Peyer's patch (tissue), 4 donors: ENCODE measurements around the gene KCNK2.

Experiments
- POLR2A ChIP-seq, 2 donors: fragments of 450-650 bp; IDR thresholded peaks; one replicate each; pipeline ENCODE4 v1.5.1; 2017; ENCODE audit warnings: antibody characterized with exemption in 2 of 2, mild to moderate bottlenecking in 2 of 2, moderate library complexity in 2 of 2
- TF ChIP-seq, protein P1 (sequence below), 6 experiments: fragments of 450-650 bp in 4 of 6; fragments of 200-600 bp in 2 of 6; sonication (generic) in 1 of 6; IDR thresholded peaks; one replicate each; pipeline ENCODE4 v1.5.1; 2017 to 2019; ENCODE audit warnings: antibody characterized with exemption in 6 of 6, mild to moderate bottlenecking in 3 of 6, moderate library complexity in 1 of 6

DNA sequence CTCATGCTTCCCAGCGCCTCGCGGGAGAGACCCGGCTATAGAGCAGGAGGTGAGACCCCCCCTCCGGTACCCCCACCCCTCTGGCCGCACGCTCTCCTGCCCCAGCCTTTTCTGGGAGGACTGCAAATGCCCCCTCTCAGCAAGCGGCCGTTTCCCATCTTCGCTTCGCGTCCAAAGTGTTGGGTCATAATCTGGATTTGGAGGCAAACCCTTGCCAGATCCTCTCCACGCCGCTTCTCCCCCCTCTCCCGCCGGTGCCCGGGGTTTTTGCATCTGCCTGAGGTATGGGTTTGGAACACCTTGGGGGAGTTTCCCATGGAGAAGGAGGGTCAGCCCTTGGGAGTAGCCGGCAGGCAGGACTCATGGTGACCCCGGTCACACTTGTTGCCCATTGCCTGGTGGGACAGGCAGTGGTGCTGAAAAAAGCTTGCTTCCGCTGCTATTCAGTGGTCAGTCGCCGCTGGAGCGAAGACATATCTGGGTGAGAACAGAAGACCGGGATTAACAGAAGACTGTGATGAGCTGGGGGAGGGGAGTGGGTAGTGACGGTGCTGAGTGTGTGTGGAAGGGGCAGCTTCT, 935 bp downstream of the KCNK2 start:
- TF ChIP-seq, protein P1, sequence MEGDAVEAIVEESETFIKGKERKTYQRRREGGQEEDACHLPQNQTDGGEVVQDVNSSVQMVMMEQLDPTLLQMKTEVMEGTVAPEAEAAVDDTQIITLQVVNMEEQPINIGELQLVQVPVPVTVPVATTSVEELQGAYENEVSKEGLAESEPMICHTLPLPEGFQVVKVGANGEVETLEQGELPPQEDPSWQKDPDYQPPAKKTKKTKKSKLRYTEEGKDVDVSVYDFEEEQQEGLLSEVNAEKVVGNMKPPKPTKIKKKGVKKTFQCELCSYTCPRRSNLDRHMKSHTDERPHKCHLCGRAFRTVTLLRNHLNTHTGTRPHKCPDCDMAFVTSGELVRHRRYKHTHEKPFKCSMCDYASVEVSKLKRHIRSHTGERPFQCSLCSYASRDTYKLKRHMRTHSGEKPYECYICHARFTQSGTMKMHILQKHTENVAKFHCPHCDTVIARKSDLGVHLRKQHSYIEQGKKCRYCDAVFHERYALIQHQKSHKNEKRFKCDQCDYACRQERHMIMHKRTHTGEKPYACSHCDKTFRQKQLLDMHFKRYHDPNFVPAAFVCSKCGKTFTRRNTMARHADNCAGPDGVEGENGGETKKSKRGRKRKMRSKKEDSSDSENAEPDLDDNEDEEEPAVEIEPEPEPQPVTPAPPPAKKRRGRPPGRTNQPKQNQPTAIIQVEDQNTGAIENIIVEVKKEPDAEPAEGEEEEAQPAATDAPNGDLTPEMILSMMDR (IDR thresholded peaks at IDR 0.05) = no peak
- TF ChIP-seq POLR2A (IDR thresholded peaks at IDR 0.05) = no peak
